Measurements from ENCODE around the gene PRIMPOL.
"Not testable (repeated sequence)": the region's sequence is repeated elsewhere in the genome, so short reads cannot be mapped to it uniquely, and the experiment has no call there.

Gene PRIMPOL

GRCh38 chr4:184712322-184712721 lies 62.8 kb downstream of the PRIMPOL start:
- DNase-seq (ENCODE audit: low read depth) = no peak

DNA sequence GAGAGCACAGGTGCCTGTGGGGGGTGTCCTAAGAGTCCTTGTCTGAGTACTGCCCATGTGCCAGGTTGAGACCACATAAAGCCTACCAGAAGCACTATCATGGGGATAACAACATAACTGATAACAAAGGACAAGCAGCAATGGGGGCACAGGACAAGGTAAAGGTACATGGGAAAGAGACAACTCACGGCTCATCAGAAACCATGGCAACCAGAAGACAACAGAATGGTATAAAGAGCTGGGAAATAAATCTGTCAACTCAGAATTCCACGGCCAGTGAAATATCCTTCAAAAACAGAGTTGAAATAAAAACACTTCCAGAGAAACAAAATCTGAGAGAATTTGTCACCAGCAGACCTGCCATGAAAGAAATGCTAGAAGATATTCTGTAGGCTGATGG lies 64.3 kb downstream of the PRIMPOL start:
- DNase-seq (ENCODE audit: low read depth) = no peak

DNA sequence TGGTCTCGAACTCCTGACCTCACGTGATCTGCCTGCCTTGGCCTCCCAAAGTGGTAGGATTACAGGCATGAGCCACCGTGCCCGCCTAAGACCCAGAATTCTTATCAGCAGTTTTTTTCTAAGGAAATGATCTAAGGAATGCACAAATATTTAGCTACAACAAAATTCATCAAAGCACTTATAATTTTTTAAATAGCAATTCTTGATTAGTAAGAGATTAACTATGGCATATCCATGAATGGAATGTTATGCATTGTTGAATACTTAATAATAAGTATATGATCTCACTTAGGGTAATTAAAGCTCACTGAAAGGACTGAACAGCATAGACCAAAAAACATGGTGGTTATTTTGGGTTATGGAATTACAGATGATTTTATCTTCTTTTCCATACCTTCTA lies 66.0 kb downstream of the PRIMPOL start:
- DNase-seq (ENCODE audit: low read depth) = peak; percentile 20

DNA sequence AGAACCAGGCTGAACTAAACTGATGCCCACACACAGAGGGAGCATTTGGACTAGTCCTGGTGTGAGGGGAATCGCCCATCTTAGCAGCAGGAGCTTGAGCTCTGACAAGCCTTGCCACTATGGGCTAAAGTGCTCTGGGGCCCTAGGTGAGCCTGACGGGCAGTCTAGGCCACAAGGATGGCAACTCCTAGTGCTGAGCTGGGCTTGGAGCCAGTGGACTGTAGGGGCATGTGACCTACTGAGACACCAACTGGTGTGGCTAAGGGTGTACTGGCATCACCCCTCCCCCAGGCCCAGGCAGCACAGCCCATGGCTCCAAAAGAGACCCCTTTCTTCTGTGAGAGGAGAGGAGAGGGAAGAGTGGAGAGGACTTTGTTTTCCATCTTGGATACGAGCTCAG lies 69.9 kb downstream of the PRIMPOL start:
- no peak for DNase-seq (ENCODE audit: low read depth)

DNA sequence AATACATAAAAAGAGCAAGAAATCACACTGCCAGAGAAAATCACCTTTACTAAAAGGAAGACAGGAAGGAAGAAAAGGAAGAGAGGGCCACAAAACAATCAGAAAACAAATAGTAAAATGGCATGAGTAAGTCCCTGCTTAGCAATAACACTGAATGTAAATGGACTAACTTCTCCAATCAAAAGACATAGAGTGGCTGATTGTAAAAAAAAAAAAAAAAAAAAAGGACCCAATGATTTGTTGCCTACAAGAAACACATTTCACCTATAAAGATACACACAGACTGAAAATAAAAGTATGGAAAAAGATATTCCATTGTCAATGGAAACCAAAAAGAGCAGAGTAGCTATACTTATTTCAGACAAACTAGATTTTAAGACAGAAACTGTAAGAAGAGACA lies 71.7 kb downstream of the PRIMPOL start:
- DNase-seq (ENCODE audit: low read depth) = no peak

DNA sequence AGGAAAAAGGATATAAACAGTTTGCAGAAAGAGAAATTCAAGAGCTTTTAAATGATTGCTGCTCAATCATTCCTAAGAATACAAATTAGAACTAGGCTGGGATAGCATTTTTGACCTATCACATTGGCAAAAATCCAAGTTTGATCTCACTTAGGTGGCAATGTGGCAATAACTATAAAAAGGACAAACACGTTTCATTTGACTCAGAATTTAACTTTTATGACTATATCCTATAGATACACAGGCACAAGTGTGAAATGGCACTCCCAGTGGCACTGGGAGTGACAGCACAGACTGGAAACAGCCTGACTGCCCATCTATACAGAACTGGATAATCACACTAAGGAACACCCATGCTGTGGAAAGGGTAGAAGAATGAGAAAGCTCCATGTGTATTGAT lies 73.3 kb downstream of the PRIMPOL start:
- DNase-seq (ENCODE audit: low read depth) = peak; percentile 4

GRCh38 chr4:184727430-184727829 lies 77.9 kb downstream of the PRIMPOL start:
- no peak for DNase-seq (ENCODE audit: low read depth)

- DNase-seq (ENCODE audit: low read depth) = no peak
Observed at GRCh38 chr4:184728858-184729257, 79.3 kb downstream of the PRIMPOL start.

GRCh38 chr4:184729946-184730345 lies 80.4 kb downstream of the PRIMPOL start:
- no peak for DNase-seq (ENCODE audit: low read depth)

DNA sequence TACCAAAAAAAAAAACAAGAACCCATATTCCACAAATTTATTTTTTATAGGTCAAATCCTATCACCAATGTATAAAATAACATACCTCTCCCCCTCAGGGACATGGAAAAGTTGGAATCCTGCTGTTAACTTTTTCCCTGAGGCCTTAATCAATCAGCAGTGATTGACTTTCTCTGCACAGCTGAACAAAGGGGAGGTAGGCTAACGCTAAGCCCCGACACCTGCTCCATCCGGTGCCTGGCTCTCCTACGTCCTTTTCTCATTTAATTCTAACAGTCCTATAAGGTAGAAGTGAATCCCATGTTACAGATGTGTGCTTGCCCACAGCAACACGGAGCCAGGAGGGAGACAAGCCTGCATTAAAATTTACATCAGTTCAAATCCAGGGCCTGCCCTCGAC lies 81.5 kb downstream of the PRIMPOL start:
- no peak for DNase-seq (ENCODE audit: low read depth)

- DNase-seq (ENCODE audit: low read depth) = peak; percentile 22
Observed at GRCh38 chr4:184732126-184732525, 82.6 kb downstream of the PRIMPOL start.

DNA sequence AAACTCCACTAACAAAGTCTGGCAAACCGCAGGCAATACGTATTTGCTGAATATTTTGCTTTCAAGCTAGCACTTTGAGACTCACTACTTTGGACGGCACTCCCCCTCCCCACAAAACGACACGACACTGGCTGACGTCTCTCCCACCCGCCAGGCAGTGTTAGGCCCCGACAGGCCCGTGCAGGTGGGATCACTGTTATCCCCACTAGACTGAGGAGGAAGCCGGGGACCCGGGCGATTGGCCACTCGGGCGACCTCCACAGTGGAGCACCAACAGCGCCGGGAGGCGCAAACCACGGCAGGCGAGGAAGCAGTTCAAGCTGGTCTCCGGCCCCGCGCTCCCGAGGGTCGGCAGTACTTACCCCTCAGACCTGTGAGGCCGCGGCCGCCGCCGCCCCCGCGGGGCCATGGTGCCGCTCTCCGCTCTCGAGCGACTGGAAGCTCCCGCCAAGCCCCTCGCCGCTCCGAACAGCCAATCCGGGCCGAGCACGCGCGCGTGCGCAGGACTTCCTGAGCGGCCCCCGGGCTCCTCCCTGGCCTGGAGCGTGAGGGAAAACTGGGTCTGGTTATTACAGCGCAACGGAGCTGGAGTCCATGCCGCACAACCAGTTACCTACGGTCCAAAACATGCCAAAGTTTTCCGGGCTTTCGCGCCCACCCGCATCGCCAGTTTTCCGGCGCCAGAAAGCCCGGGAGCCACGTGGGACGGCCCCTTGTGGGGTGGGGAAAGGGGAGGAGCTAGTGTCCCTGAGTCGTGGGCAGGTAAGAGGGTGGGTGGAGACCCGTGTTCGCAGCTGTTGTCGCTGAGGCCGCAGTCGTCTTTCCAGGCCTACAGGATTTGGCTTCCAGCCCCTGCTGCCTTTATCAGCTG lies 84.4 kb downstream of the PRIMPOL start, which contains the start of gene CENPU:
CENPU (minus strand) TSS at position 443 of the 871 bp plus-strand sequence; CDS start at position 409, 34 bp downstream.
- DNase-seq (ENCODE audit: low read depth) = peak; percentile 98

DNA sequence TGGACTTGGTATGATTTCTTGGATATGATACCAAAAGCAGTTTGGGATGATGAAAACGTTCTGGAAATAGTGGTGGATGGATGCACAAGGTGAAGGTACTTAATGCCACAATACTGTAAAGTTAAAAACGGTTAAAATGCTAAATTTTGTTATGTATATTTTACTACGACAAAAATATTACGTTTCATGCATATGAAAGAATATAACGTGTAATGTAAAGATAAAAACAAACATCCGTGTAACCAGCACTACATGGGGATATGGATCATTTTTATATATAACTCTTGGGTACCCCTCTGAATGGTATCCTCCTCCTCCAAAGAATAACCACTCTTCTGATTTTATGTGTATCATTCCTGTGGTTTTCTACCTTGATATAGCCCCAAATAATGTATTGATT lies 85.2 kb downstream of the PRIMPOL start:
- no peak for DNase-seq (ENCODE audit: low read depth)

GRCh38 chr4:184739575-184739974 lies 90.0 kb downstream of the PRIMPOL start:
- DNase-seq (ENCODE audit: low read depth) = not testable (repeated sequence)

DNA sequence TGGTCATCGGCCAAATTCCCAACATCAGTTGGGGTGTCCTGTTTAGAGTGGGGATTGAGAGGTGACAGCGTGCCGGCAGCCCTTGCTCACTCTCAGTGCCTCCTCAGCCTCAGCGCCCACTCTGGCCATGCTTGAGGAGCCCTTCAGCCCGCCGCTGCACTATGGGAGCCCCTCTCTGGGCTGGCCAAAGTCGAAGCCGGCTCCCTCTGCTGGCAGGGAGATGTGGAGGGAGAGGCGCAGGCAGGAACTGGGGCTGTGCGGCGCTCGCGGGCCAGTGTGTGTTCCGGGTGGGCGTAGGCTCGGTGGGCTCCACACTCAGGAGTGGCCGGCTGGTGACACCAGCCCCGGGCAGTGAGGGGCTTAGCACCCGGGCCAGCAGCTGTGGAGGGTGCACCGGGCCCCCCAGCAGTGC lies 91.4 kb downstream of the PRIMPOL start:
- DNase-seq (ENCODE audit: low read depth) = no peak

DNA sequence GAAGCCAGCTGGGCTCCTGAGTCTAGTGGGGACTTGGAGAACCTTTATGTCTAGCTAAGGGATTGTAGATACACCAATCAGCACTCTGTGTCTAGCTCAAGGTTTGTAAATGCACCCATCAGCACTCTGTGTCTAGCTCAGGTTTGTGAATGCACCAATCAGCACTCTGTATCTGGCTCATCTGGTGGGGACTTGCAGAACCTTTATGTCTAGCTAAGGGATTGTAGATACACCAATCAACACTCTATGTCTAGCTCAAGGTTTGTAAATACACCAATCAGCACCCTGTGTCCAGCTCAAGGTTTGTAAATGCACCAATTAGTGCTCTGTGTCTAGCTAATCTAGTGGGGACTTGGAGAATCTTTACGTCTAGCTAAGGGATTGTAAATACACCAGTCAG lies 92.1 kb downstream of the PRIMPOL start:
- DNase-seq (ENCODE audit: low read depth) = not testable (repeated sequence)

GRCh38 chr4:184743650-184744049 lies 94.1 kb downstream of the PRIMPOL start:
- DNase-seq (ENCODE audit: low read depth) = no peak

GRCh38 chr4:184744236-184744635 lies 94.7 kb downstream of the PRIMPOL start:
- DNase-seq (ENCODE audit: low read depth) = no peak

Data from EH (cell line).